ENCODE data around the gene SLCO2A1.

Gene SLCO2A1

DNA sequence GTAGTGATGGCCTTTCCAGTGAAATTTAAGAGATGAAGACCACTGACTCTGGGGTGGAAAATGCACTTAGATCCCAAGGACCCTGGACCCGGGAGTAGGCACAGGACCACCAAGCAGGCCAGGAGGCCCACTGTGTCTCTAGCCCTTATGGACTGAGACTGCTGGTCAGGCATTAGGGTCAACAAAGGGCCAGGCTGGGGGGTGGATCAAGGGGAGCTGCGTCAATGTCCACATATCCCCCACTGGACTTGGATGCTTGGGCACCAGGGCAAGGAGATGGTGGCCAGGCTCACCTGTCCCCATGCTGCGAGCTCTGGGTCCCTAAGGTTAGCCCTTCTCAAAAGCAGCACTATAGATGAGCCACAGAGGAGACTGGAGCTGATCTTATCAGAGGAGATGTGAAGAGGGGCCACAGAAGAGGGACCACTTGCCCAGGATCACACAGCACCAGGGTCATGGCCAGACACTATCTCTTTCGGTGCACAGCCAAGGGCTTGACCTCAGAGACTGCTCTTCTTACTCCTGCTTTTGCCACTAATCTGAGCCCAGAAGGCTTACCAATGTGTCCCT is 148.8 kb downstream of the SLCO2A1 start:
- DNase-seq: no peak

DNA sequence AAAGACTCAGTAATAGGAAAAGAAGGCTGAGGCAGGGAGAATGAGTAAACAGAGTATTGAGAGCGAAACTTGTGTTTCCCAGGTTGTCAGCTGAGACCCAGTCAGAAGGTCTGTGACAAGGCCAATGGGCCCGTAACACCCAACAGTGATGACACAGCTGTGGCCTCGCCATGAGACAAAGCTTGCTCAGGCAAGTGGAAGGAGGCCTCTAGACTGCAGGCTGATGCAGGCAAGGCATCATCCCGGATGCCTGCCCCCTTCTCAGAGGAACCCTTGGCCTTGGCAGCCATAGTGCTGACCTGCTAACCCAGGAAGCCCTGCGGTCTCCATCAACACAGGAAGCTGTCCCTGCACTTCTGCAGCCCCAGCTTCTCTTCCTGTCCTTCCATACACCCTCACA is 149.4 kb downstream of the SLCO2A1 start:
- DNase-seq: no peak

DNA sequence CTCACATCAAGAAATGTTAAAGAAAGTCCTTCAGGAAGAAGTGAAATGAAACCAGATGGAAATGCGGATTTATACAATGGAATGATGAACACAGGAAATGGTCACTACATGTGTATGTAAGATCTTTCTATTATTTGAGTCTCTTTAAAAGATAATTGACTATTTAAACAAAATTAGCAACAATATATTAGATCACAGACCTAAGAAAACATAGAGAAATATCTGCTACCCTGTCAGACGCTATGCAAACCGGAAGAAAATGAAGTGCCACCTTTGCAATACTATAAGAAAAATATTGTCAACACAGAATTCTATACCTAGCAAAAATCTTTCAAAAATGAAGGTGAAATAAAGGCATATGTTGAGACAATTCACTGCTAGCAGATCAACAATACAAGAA is 151.2 kb downstream of the SLCO2A1 start:
- DNase-seq: no peak

Data from DMS153 (cell line).